ENCODE measurements around the gene NTM.
"Not testable (repeated sequence)": the region's sequence is repeated elsewhere in the genome, so short reads cannot be mapped to it uniquely, and the experiment has no call there.

The NTM gene

GRCh38 chr11:132312161-132312560 lies 941.7 kb downstream of the NTM start:
- peak; percentile 20 for DNase-seq (ENCODE audit: low read depth)
- no peak for TF ChIP-seq CTCF (IDR thresholded peaks at IDR 0.05; ENCODE audit: insufficient read depth, low read depth, low read length, missing control alignments)
- no peak overlapping the region for H3K4me3 ChIP-seq (ENCODE audit: low read depth, low read length)

GRCh38 chr11:132312701-132313111 lies 942.3 kb downstream of the NTM start:
- TF ChIP-seq CTCF (IDR thresholded peaks at IDR 0.05; ENCODE audit: insufficient read depth, low read depth, low read length, missing control alignments): peak; percentile 77
- peak; percentile 58 for DNase-seq (ENCODE audit: low read depth)
- H3K4me3 ChIP-seq (ENCODE audit: low read depth, low read length): no peak overlapping the region

- no peak for TF ChIP-seq CTCF (IDR thresholded peaks at IDR 0.05; ENCODE audit: insufficient read depth, low read depth, low read length, missing control alignments)
- H3K4me3 ChIP-seq (ENCODE audit: low read depth, low read length): no peak overlapping the region
- no peak for DNase-seq (ENCODE audit: low read depth)
These were observed 944.6 kb downstream of the NTM start for GRCh38 chr11:132314911-132315455.

GRCh38 chr11:132315696-132316095 lies 945.3 kb downstream of the NTM start:
- DNase-seq (ENCODE audit: low read depth): no peak
- no peak for TF ChIP-seq CTCF (IDR thresholded peaks at IDR 0.05; ENCODE audit: insufficient read depth, low read depth, low read length, missing control alignments)
- H3K4me3 ChIP-seq (ENCODE audit: low read depth, low read length): no peak overlapping the region

GRCh38 chr11:132318421-132319157 lies 948.2 kb downstream of the NTM start:
- H3K4me3 ChIP-seq (ENCODE audit: low read depth, low read length): no peak overlapping the region
- no peak for DNase-seq (ENCODE audit: low read depth)
- TF ChIP-seq CTCF (IDR thresholded peaks at IDR 0.05; ENCODE audit: insufficient read depth, low read depth, low read length, missing control alignments): no peak

- DNase-seq (ENCODE audit: low read depth): not testable (repeated sequence)
These were observed 949.0 kb downstream of the NTM start for GRCh38 chr11:132319419-132319818.

GRCh38 chr11:132330515-132330914 lies 960.1 kb downstream of the NTM start:
- no peak for DNase-seq (ENCODE audit: low read depth)
- TF ChIP-seq CTCF (IDR thresholded peaks at IDR 0.05; ENCODE audit: insufficient read depth, low read depth, low read length, missing control alignments): no peak
- H3K4me3 ChIP-seq (ENCODE audit: low read depth, low read length): no peak overlapping the region

More at GRCh38 chr11:132319419-132319818, 949.0 kb downstream of the NTM start:
- not testable (repeated sequence) for H3K4me3 ChIP-seq (ENCODE audit: low read depth, low read length)

All from GM12865 (cell line).